Pulmonary artery endothelial cell (primary cell): ENCODE results near the gene SEPTIN2. TPM values are rescaled to one million over a fixed set of nuclear protein-coding genes. Genes with fewer than 3 reads are reported as not detected.
"Not testable (repeated sequence)": the region's sequence is repeated elsewhere in the genome, so short reads cannot be mapped to it uniquely, and the experiment has no call there.

Experiments
- DNase-seq: peaks from one replicate; pipeline ENCODE4 v3.0.0-alpha.2; 2011; ENCODE audit warnings: low read depth, low spot score
- total RNA-seq: library from RNA; depleted of rRNA; stranded (reverse); fragments of >200 nt; gene quantifications from 2 replicates; pipeline ENCODE4 v1.2.3, GENCODE V29; 2014

SEPTIN2 gene
- total RNA-seq, 1 donor from 2014 or later, result 499 TPM

DNA sequence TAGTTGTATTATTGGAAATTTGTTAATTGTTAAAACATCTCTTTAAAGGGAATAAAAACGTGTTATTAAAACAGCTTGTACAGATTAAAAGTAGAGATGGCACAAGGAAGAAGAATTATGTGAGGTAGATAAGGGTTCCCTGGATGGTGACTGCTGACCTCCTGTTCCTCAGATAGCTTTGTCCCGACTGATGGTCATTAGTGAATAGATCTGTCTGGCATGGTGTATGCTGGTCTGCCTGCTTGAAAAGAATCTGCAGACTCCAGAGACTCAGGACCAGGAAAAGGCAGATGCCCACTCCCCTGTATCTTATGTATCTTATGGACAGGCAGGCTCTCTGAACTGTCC, 34.8 kb downstream of the SEPTIN2 start:
- no peak for DNase-seq

DNA sequence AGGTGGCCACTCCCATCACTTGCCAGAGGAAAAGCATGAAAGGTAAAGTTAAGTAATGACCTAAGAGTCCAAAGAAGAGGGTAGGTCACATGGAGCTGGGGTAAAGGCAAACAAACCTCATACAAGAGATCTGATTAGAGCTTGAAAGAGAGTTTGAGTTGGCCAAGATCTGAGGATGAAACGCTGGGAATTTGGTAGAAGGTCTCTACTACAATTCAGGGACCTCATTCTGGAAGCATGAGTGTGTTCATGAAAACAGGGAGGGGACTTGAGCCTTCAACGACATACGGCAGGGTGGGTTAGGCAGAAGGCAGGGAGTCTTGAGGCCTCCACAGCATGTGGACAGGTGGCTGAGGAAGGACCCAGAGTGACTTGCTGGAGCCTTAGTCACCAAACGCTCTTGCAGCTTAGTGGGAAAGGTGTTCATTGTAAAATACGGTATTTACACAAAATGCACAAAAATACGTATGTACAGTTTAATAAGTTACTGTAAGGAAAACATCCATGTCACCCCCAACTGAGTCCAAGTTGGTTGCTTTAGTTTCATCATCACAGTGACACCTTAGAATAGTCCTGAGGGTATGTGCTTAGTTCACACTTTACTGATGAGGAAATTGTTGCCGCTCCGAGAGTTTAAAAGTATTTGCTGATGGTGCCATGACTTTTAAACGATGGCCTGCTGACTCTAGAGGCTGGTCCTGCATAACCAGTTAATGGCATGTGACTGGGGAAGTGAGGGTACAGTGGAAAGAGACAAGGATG, 35.3 kb downstream of the SEPTIN2 start:
- DNase-seq, result no peak

DNA sequence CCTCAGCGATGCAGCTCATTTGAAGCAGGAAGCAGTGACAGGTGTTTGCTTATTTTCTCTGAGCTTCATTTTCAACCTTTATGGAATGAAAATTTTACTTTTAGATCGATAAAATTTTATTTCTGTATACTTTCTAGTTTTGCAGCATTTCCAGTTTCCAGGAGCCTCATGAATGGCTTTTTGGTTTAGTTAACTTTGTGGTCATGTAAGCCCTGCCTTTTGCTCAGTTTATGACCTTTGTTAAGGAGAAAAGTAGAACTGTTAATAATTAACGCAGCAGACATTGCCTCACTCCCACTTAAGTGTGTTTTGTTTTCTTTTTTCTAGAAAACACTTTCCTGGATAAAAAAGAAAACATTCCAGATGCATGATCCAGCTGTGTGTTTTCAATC, 35.9 kb downstream of the SEPTIN2 start:
- DNase-seq, result no peak

DNA sequence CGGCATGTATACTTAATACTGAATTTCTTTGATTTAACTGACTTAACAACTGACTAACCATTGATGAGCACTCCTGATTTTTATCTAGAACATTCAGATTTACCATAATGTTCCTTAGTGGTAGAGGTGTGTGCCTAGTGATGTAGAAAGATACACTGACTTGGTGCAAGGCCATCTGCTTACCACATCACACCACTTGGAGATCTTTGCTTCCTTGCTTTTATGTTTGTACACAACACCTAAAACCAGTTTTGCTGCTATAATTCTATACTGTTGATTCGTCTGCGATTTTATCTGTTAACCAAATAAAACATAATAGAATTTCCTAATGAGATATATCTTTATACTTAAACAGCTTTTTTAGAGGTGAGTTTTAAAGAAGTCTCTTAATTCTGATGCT, 36.5 kb downstream of the SEPTIN2 start:
- DNase-seq, result no peak

DNA sequence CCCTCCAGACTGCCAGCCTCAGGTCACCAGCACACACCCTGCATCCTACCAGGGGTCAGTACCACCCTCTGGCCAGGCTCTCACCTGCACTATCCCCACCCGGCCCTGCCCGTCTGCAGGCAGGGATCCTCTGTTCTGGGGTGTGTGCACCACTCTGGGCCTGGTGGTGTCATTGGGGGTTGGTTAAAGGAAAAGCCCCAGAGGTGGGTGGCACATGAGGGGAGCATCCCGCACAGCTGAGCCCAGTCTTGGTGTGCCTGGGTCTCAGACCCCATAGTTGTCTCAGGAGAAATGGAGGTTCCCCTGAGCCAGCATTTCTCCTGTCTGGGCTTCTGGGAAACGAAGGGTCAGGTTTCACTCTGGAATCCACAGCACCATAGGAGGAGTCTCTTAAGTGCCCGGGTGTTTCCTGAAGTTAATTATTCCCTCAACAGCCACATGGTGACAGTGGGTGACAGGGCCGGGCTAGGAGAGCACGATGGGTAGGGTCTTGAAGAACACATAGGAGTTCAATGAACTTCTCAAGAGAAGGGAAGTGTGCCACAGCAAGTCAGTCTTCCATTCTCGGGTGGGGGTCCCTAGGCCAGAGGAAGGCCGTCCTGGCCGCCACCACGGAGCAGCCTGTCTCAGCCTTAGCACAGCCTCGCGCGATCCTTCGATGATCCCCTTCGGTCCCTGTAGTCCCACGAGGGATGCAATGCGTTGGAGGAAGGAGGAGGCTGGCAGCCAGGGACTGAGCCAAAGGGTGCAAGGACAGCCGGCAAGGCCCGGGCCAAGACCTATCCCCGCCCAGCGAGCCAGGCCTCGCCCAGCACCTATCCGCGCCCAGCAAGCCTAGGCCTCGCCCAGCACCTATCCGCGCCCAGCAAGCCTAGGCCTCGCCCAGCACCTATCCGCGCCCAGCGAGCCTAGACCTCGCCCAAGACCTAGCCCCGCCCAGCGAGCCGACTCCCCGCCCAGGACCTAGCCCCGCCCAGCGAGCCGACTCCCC, 39.2 kb downstream of the SEPTIN2 start:
- DNase-seq, result no peak

DNA sequence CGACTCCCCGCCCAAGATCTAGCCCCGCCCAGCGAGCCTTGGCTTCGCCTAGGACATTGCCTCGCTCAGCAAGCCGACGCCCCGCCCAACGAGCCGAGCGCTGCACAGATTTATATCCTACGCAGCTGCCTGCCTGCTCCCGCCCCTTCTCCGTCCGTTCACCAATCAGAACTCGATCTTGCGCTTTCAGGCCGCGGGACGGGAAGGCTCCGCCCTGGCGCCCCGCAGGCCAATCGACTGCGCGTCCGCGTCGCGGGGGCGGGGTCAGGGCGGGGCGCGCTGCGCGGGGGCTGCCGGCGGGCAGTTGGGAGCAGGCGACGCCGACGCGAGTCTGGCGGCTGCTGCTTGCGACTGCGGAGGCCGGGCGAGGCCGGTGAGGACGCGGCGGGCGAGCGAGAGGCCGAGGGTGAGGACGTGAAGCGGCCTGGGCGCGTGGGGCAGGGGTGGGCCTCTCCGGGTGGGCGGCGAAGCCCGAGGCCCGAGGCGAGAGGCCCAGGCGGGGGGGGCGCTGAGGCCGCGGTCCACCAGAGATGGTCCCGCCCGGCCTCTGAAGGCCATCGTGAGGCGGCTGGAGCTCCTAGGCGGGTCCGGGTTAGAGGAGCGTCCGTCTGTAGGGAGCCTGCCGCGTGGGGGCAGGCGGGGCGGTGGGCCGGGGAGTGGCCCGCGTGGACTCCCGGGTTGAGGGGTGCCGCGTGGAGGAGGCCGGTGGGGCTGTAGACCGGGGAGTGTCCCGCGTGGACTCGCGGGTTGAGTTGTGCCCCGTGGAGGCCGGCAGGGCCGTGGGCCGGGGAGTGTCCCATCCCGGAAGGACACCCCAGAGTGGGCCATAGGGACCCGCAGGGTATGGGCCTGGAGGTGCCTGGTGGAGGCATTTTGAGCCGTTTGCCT, 40.5 kb downstream of the SEPTIN2 start, which contains the start of gene FARP2:
Gene FARP2, plus strand, starts transcription at position 303 of the 888 bp plus-strand sequence. CDS start 16,823 bp downstream, outside the sequence.
- DNase-seq, result peak; percentile 95

DNA sequence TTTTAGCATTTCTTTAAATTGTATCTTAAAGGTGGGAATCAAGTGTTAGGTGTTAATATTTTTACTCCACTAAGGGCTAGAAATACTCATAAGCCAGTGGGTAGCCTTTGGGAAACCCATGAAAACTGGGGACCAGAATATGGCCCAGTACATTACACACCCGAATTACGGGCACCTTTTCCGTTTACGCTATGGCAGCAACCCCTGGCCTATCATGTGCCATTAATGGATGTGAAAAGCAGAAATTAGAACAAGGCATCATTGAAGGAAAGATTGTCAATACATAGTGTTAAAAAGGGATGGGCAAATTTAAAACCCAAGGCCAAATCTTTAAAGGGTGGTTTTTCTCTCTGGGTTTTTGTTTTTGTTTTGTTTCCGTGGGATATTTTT, 41.1 kb downstream of the SEPTIN2 start:
- no peak for DNase-seq

DNA sequence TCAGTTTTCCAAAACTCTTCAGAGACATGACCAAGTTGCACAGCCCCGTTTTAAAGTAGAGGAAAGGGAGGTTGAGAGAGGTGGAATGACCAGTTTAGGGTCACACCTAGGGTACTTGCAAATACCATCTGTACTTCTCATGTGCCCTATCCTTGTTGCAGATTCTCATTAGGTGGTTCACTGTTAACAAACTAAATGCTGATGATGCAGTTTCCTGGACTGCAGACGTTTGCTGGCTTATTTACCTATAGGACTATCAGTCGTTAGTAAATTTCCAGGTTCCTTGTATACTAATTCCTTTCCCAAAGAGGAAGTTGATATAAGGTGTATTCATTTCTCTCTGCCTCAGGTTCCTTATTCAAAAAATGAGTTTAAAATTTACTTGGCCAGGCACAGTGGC, 41.8 kb downstream of the SEPTIN2 start:
- DNase-seq, result no peak

DNA sequence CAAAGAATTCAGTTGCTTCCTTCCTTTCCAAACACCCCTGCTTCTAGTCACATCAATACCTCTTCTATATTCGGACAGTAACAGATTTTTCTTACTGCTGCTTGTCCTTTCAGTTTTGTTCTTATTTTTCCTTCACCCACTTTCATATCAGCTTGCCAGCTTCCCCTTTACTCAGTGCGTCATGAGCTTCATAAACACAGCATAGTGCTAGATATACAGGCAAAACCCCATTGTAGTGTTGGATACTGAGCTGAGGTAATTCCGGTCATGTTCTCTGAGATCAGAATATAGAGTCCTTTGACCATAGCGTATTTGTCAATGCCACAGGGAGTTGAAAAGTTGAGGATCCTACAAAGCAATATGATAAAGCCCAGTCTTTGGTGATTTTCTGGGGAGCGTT, 42.7 kb downstream of the SEPTIN2 start:
- DNase-seq, result peak; percentile 73

DNA sequence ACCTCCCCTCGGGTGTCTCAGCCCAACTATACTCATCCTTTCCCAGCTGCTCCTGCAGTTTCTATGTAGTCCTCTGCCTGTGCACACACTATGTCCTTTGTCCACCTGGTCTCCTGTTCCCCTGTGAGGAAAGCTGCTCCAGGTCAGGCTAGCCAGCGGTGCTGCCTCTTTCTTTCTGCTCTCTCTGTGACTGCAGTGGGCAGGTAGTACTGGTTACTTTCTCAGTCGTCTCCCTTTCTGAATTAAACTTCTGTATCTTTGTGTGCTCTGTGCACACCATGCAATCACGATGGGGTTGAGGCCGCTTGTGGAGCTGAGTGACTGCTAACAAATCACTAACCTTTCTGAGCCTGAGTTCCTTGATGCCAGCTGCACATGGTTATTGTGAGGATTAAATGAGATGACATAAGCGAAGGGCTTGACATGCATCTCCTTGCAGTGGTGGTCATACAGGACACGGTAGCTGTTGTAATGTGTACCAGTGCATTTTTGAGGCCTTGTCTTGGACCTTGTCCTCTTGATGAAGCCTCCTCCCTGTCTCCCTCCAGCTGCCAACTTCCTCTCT, 43.8 kb downstream of the SEPTIN2 start:
- DNase-seq, result no peak

DNA sequence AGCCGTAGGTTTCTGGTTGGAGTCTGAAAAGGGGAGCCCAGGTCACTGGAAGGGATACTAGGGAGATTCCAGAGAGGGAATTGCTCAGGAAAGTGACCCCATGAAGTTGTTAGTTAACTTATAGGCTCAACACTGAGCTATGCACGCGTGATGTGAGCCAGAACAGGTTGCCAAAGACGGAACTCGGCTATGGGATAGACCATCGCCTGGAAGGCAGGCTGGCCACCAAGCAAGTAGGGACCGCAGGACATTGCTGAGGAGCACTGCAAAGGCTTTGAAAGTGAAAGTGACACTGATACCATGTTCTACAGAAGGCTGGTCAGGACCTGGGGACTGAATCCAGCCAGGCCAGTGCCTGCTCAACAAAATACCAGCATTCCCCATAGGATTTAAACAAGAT, 47.7 kb downstream of the SEPTIN2 start:
- no peak for DNase-seq

DNA sequence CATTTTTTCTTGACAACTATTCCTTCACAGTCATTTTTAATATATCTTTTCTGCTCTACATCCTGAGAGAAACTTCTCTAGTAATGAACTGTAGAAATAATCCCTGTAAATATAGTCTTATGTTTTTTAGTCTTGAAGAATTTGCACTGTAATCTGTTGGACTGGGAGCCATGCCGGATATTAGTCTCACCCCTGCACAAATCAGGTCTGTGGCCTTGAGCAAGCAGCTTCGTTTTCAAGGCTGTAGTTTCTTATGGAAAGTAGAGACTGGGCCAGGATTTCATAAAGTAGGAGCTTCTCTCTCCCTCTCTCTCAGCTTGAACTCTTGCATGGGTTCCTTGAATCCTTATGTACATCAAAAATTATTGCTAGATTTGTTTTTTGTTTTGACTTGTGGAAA, 49.1 kb downstream of the SEPTIN2 start:
- no peak for DNase-seq

DNA sequence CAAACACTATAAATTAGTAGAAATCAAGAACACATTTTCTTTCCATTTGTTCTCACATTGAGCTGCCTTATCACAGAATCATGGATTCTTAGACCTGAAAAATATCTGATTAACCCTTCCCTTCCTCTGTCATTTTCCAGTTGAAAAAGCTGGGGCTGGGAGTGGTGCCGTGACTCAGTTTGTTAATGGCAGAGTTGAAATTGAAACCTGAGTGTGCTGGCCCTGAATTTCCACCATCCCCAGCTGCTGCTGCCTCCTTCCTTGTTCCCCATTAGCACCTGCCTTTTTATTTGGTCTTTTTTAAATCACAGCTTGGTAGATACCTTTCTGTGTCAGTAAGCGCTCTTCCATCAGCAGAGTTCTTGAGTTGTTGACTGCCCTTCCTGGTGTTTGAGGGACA, 51.0 kb downstream of the SEPTIN2 start:
- DNase-seq, result no peak

DNA sequence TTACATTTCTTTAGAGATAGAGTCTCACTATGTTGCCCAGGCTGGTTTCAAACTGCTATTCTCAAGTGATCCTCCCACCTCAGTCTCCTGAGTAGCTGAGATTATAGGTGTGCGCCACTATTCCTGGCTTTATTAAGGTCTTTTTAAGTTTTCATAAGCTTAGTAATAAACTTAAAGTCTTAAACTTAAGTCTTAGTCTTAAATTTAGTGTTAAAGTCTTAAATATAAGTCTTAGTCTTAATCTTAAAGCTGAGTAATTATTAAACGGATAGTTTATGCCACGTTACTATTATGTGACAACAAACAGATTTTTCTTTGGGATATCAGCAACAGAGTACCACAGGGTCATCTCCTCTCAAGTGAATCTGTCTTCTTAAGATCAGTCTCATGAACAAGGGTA, 52.9 kb downstream of the SEPTIN2 start:
- DNase-seq, result no peak

DNA sequence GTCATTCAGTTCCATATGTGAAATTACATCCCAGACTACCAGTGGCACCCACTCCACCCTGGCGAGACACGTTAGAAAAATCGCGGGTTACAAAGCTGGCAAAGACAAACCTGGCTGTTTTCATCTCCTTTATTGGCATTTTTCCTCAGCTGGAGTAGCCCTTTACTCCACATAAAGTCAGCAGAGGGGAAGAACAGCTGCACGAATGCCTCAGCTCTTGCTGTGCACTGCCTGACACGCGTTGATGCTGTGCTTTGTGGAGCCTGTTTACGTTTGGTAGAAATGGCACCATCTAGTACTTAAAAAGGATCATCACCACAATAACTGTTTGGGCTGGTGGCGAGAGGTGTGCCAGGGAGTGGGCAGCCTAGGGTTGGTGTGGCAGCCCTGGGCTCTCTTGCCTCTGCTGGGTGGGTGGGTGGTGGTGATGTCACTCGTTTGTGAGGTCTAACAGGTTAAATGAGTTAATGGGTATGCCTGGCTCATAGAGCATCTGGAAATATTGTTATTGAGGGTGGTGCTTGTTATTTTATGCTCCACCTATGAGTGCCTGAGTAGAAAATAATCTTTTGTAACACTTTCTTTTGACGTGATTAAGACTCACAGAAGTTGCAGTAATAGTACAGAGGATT, 56.8 kb downstream of the SEPTIN2 start:
- DNase-seq, result no peak

DNA sequence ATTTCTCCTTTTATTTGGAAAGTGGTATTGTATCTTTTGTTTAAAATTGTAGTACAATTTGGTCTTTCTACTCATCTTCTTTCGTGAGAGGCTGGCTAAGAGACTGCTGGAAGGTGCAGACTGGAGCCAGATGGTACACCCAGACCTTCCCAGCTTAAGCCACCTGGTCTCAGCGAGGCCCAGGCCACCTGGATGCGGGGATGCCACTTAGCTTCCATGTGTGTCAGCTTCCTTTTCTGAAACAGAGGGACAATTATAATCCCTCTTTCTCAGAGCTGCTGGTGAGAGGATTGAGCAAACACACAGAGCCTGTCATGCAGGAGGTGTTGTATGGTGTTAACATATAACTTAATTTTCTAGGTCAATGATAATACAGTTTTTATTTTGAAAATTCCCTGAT, 57.7 kb downstream of the SEPTIN2 start:
- DNase-seq, result no peak

DNA sequence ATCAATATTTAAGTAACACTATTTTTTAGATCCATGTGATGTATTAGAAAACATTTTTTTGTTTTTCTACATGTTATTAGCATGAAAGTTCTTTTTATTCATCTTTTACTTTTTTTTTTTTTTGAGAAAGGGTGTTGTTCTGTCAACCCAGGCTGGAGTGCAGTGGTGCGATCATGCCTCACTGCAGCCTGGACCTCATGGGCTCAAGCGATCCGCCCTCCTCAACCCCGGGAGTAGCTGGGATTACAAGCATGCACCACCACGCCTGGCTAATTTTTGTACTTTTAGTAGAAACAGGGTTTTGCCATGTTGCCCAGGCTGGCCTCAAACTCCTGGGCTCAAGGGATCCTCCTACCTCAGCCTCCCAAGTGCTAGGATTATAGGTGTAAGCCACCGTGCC, 58.2 kb downstream of the SEPTIN2 start:
- not testable (repeated sequence) for DNase-seq

DNA sequence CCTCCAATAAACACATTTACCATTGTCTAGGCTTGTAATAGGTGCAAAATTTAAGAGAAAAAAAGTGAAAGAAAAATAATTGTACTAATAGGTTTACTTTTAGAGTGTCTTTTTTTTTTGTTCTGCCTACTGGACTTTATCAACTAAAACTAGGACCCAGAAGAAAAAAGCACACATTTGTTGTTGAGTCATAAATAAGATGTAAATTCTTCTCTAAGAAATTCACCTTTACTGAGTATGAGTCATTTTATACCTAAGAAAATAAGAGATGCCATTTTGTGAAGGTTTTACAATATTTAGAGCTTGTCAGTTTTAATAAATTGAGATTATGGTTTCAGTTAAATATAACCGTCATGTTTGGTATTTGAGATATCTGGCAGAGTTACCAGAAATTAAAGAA, 59.6 kb downstream of the SEPTIN2 start:
- no peak for DNase-seq

DNA sequence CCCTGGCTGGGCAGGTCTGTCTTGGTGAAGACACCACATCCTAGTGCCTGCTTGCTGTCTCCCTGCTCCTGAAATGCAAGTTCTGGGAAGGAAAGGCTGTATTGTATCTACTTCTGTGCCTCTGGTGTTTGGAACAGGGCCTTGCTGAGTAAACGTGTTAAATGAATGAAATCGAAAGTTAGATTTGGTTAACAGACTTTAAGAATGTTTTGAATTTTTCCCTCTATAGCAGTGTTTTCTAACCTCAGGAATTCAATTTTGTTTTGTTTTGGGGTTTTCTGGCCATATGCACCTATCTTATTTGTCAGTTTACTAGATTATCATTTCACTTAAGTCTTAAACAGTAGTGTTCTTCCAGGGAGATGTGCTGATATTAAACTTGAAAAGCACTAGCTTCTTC, 61.1 kb downstream of the SEPTIN2 start:
- DNase-seq, result no peak

DNA sequence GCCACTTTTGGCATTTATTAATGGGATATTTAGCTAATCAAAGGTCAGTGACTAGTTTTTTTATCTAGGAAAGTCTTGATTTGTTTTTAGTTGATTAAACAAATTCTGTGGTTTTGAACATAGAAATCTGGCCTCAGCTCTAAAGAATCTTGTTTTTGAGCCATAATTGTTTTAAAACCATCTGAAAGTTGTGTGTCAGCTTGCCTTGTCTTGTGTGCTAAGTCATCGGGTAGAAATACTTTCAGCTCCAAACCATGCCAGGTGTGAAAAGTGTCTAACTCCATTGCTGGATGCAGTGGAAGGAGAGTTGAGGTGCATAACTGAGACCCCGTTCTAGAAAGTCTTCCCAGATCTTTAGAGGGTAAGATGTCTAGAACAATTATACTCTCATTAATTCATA, 63.1 kb downstream of the SEPTIN2 start:
- no peak for DNase-seq
